GM18907 (cell line): ENCODE results near the gene TRAF1.

Source experiments
- ATAC-seq: cut with Tn5 transposase; IDR thresholded peaks from one replicate; pipeline ENCODE4 v1.9.1; 2021; ENCODE audit warnings: mild to moderate bottlenecking, moderate library complexity; ENCODE audit not compliant: unreplicated experiment

The TRAF1 gene

GRCh38 chr9:120855827-120856670, 70.5 kb downstream of the TRAF1 start:
- ATAC-seq: no peak

GRCh38 chr9:120854596-120855327, 71.8 kb downstream of the TRAF1 start:
- ATAC-seq: no peak

GRCh38 chr9:120853198-120853597, 73.4 kb downstream of the TRAF1 start:
- no peak for ATAC-seq
